Skeletal muscle satellite cell (primary cell): ENCODE results near the gene GRK3. TPM values are rescaled to one million over a fixed set of nuclear protein-coding genes. Genes with fewer than 3 reads are reported as not detected.

ENCODE experiments used
- H3K27me3 ChIP-seq: 2 replicates; pipeline ENCODE4 v1.7.0; 2013; ENCODE audit warnings: low read length; ENCODE audit not compliant: control insufficient read depth, insufficient read depth
- H3K36me3 ChIP-seq: 2 replicates; pipeline ENCODE4 v1.7.0; 2013; ENCODE audit warnings: mild to moderate bottlenecking, control low read depth, low read length; ENCODE audit not compliant: insufficient read depth
- H3K4me1 ChIP-seq: 2 replicates; pipeline ENCODE4 v1.7.0; 2013; ENCODE audit warnings: low read length; ENCODE audit not compliant: control insufficient read depth, insufficient read depth
- H3K4me2 ChIP-seq: 2 replicates; pipeline ENCODE4 v1.7.0; 2013; ENCODE audit warnings: mild to moderate bottlenecking, low read length
- H3K4me3 ChIP-seq: 2 replicates; pipeline ENCODE4 v1.7.0; 2013; ENCODE audit warnings: low read length
- H3K9ac ChIP-seq: 2 replicates; pipeline ENCODE4 v1.7.0; 2013; ENCODE audit warnings: mild to moderate bottlenecking, low read depth, low read length, moderate library complexity
- H3K9me3 ChIP-seq: replicated peaks from 2 replicates; pipeline ENCODE4 v1.7.0; 2013; ENCODE audit warnings: mild to moderate bottlenecking, control low read depth, low read length
- small RNA-seq: library from RNA; depleted of rRNA; stranded (forward); fragments of <200 nt; gene quantifications from one replicate; pipeline ENCODE3, GENCODE V24; 2012

GRK3 gene

GRCh38 chr22:25765016-25765367 lies 200.5 kb downstream of the GRK3 start:
- Histone ChIP-seq H3K4me3 (no peak overlapping the region), H3K4me1 (peaks cover 26% of the 10 kb centered on the region), H3K9ac (no peak overlapping the region), H3K9me3 (peaks cover 9% of the 10 kb centered on the region), H3K36me3 (peaks cover 88% of the 10 kb centered on the region), H3K4me2 (no peak overlapping the region), H3K27me3 (no peaks in the 10 kb centered on the region)

- no peak overlapping the region for H3K4me3 ChIP-seq
- H3K4me1 ChIP-seq, result peaks cover 18% of the 10 kb centered on the region
- H3K36me3 ChIP-seq, result peaks cover 96% of the 10 kb centered on the region
- H3K27me3 ChIP-seq, result no peaks in the 10 kb centered on the region
- H3K9me3 ChIP-seq, result peaks cover 9% of the 10 kb centered on the region
- no peak overlapping the region for H3K9ac ChIP-seq
- H3K4me2 ChIP-seq, result no peak overlapping the region
Measured at GRCh38 chr22:25765801-25766200, 201.3 kb downstream of the GRK3 start.

GRCh38 chr22:25766418-25766817 lies 201.9 kb downstream of the GRK3 start:
- Histone ChIP-seq H3K9me3 (peaks cover 9% of the 10 kb centered on the region), H3K4me2 (no peak overlapping the region)

GRCh38 chr22:25770333-25770732 lies 205.9 kb downstream of the GRK3 start:
- Histone ChIP-seq H3K4me2 (no peak overlapping the region), H3K4me3 (no peak overlapping the region), H3K9ac (no peak overlapping the region), H3K27me3 (no peaks in the 10 kb centered on the region), H3K9me3 (peaks cover 9% of the 10 kb centered on the region), H3K4me1 (peaks cover under 1% of the 10 kb centered on the region), H3K36me3 (peaks cover 84% of the 10 kb centered on the region)

More at GRCh38 chr22:25766418-25766817, 201.9 kb downstream of the GRK3 start:
- no peaks in the 10 kb centered on the region for H3K27me3 ChIP-seq
- H3K9ac ChIP-seq, result no peak overlapping the region
- H3K36me3 ChIP-seq, result peaks cover 92% of the 10 kb centered on the region
- H3K4me1 ChIP-seq, result peaks cover 12% of the 10 kb centered on the region
- H3K4me3 ChIP-seq, result no peak overlapping the region

- Histone ChIP-seq H3K27me3 (no peaks in the 10 kb centered on the region), H3K9ac (no peak overlapping the region), H3K4me1 (peaks cover 4% of the 10 kb centered on the region), H3K4me3 (no peak overlapping the region), H3K36me3 (peaks cover 80% of the 10 kb centered on the region), H3K9me3 (no peaks in the 10 kb centered on the region), H3K4me2 (no peak overlapping the region)
Measured at GRCh38 chr22:25772288-25772687, 207.8 kb downstream of the GRK3 start.

- peaks cover 77% of the 10 kb centered on the region for H3K36me3 ChIP-seq
- no peak overlapping the region for H3K4me3 ChIP-seq
- H3K9ac ChIP-seq, result no peak overlapping the region
- H3K4me2 ChIP-seq, result no peak overlapping the region
- no peaks in the 10 kb centered on the region for H3K27me3 ChIP-seq
- H3K4me1 ChIP-seq, result peaks cover 4% of the 10 kb centered on the region
- H3K9me3 ChIP-seq, result no peaks in the 10 kb centered on the region
Measured at GRCh38 chr22:25774575-25775026, 210.1 kb downstream of the GRK3 start.

- Histone ChIP-seq H3K4me3 (no peak overlapping the region), H3K4me1 (peaks cover 4% of the 10 kb centered on the region), H3K9ac (no peak overlapping the region), H3K27me3 (no peaks in the 10 kb centered on the region), H3K9me3 (no peaks in the 10 kb centered on the region), H3K36me3 (peaks cover 73% of the 10 kb centered on the region), H3K4me2 (no peak overlapping the region)
Measured at GRCh38 chr22:25775531-25775930, 211.1 kb downstream of the GRK3 start.

GRCh38 chr22:25777411-25777810 lies 212.9 kb downstream of the GRK3 start:
- H3K9ac ChIP-seq, result no peak overlapping the region
- H3K4me1 ChIP-seq, result peaks cover 4% of the 10 kb centered on the region
- H3K36me3 ChIP-seq, result peaks cover 74% of the 10 kb centered on the region
- no peak overlapping the region for H3K4me3 ChIP-seq
- no peak overlapping the region for H3K4me2 ChIP-seq
- H3K9me3 ChIP-seq, result no peaks in the 10 kb centered on the region
- no peaks in the 10 kb centered on the region for H3K27me3 ChIP-seq

- H3K4me1 ChIP-seq, result peaks cover 4% of the 10 kb centered on the region
- peaks cover 73% of the 10 kb centered on the region for H3K36me3 ChIP-seq
- H3K4me3 ChIP-seq, result no peak overlapping the region
- no peak overlapping the region for H3K9ac ChIP-seq
- no peaks in the 10 kb centered on the region for H3K9me3 ChIP-seq
- no peak overlapping the region for H3K4me2 ChIP-seq
- no peaks in the 10 kb centered on the region for H3K27me3 ChIP-seq
Measured at GRCh38 chr22:25777870-25778269, 213.4 kb downstream of the GRK3 start.

Small RNAs within 50 kb of the gene (small RNA-seq; reads per million reads assigned to genes)
- gene RNA5SP494, result not detected
